Breast epithelium (tissue), 4 donors: ENCODE measurements around the gene ENAH. TPM values are rescaled to one million over a fixed set of nuclear protein-coding genes. Genes with fewer than 3 reads are reported as not detected.

ENCODE experiments used
- DNase-seq, 2 donors: peaks; one replicate each; pipeline ENCODE4 v3.0.0-alpha.2; 2019; ENCODE audit warnings: low spot score in 2 of 2
- H3K27ac ChIP-seq, 2 donors: fragments of 200-600 bp; sonication (generic) in 1 of 2; one replicate each; pipeline ENCODE4 v1.5.1; 2016 to 2019; ENCODE audit warnings: mild to moderate bottlenecking in 1 of 2
- H3K27me3 ChIP-seq, 2 donors: fragments of 200-600 bp; sonication (generic) in 1 of 2; one replicate each; pipeline versions ENCODE4 v1.5.1 to v1.6.0; 2017 to 2019; ENCODE audit warnings: control low read depth in 1 of 2, mild to moderate bottlenecking in 1 of 2
- H3K36me3 ChIP-seq: fragments of 200-600 bp; one replicate; pipeline ENCODE4 v1.5.1; 2019
- H3K4me1 ChIP-seq, 2 donors: fragments of 200-600 bp; sonication (generic); one replicate each; pipeline ENCODE4 v1.5.1; 2016 to 2019; ENCODE audit warnings: control low read depth in 1 of 2
- H3K4me3 ChIP-seq, 3 donors: fragments of 200-600 bp; sonication (generic); 1 replicate in 2 of 3; 2 replicates in 1 of 3; pipeline ENCODE4 v1.5.1; 2016 to 2019; ENCODE audit warnings: mild to moderate bottlenecking in 3 of 3, moderate library complexity in 2 of 3
- H3K9me3 ChIP-seq, 2 donors: fragments of 200-600 bp; sonication (generic) in 1 of 2; one replicate each; pipeline ENCODE4 v1.5.1; 2016 to 2019; ENCODE audit warnings: control low read depth in 1 of 2
- POLR2A ChIP-seq: fragments of 450-650 bp; IDR thresholded peaks from one replicate; pipeline ENCODE4 v1.6.1; 2016; ENCODE audit warnings: antibody characterized with exemption, mild to moderate bottlenecking, moderate library complexity
- POLR2AphosphoS5 ChIP-seq, 3 donors: sonication (generic); formaldehyde crosslinking; IDR thresholded peaks; one replicate each; pipeline ENCODE4 v1.6.1; 2017; ENCODE audit warnings: antibody characterized with exemption in 3 of 3
- intact Hi-C: fragments of 100-400 bp; cut with DNase I; formaldehyde crosslinking; loops from one replicate; pipeline ENCODE4 v1.15.1; 2023; ENCODE audit warnings: low total_unique reads
- total RNA-seq, 3 donors: library from RNA; depleted of rRNA; stranded (reverse); fragments of >200 nt; gene quantifications; one replicate each; pipeline ENCODE4 v1.1.0, GENCODE V29; 2016
- TF ChIP-seq, protein P1 (sequence below), 3 donors: fragments of 450-650 bp; IDR thresholded peaks; one replicate each; pipeline ENCODE4 v1.5.1; 2016 to 2017; ENCODE audit warnings: antibody characterized with exemption in 3 of 3, mild to moderate bottlenecking in 3 of 3, moderate library complexity in 3 of 3

Gene ENAH
- total RNA-seq, 3 donors from 2014 or later = 36.2 to 62.9 (median 48.2) TPM

DNA sequence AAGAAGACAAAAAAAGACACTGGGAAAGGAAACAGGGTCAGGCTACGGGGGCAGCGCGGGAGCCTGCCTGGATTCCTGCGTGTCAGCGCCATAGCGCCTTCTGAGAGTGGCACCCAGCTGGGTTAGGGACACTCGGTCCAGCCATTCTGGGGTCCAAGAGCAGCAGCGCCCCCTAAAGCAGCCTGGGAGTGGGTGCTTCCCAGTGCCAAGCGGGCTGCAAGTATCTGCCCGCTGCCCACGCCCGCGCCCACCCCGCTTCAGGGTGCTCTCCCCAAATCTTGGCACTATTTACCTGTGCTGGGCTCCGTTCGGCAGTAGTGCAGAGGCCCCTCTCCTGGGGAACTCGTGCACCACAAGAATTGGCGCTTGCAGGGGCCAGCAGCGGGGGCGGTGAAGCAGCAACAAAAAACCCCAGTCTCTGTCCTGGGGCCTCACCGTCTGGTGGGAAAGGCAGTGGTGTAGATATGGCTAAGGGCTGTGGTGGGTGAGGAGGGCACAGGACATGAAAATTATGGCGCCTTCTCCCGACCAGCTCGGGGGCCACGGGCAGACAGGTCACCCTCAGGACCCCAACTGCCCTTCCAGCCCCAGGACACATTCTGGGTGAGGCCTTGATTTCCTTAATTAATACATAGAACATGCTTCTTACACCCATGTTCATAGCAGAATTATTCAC lies 200.9 kb downstream of the ENAH start:
- H3K4me3 ChIP-seq = no peak overlapping the region
- no peaks in the 10 kb centered on the region for H3K4me1 ChIP-seq
- H3K27ac ChIP-seq = no peak overlapping the region
- no peak for DNase-seq
- intact Hi-C loops = no loop called here
- no peaks in the 10 kb centered on the region for H3K36me3 ChIP-seq
- no peaks in the 10 kb centered on the region for H3K27me3 ChIP-seq
- TF ChIP-seq POLR2AphosphoS5 (IDR thresholded peaks at IDR 0.05) (no peak), POLR2A (no peak)
- TF ChIP-seq, protein P1, sequence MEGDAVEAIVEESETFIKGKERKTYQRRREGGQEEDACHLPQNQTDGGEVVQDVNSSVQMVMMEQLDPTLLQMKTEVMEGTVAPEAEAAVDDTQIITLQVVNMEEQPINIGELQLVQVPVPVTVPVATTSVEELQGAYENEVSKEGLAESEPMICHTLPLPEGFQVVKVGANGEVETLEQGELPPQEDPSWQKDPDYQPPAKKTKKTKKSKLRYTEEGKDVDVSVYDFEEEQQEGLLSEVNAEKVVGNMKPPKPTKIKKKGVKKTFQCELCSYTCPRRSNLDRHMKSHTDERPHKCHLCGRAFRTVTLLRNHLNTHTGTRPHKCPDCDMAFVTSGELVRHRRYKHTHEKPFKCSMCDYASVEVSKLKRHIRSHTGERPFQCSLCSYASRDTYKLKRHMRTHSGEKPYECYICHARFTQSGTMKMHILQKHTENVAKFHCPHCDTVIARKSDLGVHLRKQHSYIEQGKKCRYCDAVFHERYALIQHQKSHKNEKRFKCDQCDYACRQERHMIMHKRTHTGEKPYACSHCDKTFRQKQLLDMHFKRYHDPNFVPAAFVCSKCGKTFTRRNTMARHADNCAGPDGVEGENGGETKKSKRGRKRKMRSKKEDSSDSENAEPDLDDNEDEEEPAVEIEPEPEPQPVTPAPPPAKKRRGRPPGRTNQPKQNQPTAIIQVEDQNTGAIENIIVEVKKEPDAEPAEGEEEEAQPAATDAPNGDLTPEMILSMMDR (IDR thresholded peaks at IDR 0.05) = no peak
- no peaks in the 10 kb centered on the region for H3K9me3 ChIP-seq

DNA sequence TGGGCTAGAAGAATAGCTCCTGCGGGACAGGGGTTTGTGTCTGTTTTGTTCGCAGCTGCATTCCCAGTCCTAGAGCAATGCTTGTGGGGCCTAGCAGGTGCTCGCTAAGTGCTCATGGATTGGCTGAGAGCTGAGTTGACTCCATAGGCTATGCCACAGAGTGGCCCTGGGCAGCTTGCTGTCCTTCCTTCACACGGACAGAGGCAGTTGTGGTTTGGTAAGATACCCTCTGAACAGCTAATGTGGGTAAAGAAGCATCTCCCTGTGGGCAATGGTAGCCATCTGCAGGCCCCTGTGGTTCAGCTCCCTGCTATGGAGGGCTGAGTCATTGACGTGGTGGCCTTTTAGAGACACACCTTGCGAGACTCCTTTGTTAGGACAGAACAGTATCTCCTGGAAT lies 201.6 kb downstream of the ENAH start:
- Histone ChIP-seq H3K27ac (no peak overlapping the region), H3K4me1 (peaks cover 2 to 3% of the 10 kb centered on the region in 2 donors)

DNA sequence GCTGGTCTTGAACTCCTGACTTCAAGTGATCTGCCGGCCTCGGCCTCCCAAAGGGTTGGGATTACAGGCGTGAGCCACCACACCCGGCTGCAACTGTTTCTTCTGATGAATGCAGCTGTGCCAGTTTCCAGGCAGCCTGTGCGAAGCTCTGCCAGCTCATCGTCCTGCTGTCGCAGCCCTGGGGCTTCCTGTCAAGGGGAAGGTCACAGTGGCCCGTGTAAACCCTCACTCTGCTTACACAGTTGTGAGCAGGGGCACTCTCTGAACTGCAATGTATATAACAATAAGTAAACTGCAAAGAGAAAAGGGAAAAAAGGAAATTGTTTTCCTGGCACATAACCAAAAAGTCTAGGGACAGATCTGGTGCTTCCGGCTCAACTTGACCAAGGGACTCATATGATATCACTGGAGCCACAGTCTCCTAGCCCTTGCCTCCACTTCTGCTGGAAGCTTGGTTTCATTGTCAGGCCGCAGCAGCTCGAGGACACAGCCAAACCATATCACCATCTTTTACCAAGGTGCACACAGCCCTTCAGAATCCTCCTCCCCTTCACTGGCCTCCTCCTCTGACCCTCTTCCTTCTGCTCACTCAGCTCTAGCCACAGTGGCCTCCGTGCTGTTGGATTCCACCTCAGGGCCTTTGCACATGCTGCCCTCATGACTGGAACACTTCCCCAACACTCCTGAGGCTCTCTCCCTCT lies 202.3 kb downstream of the ENAH start:
- Histone ChIP-seq H3K4me1 (peaks cover 5 to 8% of the 10 kb centered on the region in 2 donors), H3K9me3 (no peaks in the 10 kb centered on the region), H3K4me3 (no peak overlapping the region), H3K27ac (no peak overlapping the region), H3K36me3 (no peaks in the 10 kb centered on the region), H3K27me3 (no peaks in the 10 kb centered on the region)
- DNase-seq = no peak
- TF ChIP-seq POLR2AphosphoS5 (IDR thresholded peaks at IDR 0.05) (no peak), POLR2A (no peak)
- TF ChIP-seq, protein P1 (IDR thresholded peaks at IDR 0.05) = no peak
- intact Hi-C loops = no loop called here

More for the DNA sequence above, 201.6 kb downstream of the ENAH start:
- Histone ChIP-seq H3K27me3 (no peaks in the 10 kb centered on the region), H3K4me3 (no peak overlapping the region), H3K9me3 (no peaks in the 10 kb centered on the region), H3K36me3 (no peaks in the 10 kb centered on the region)
- TF ChIP-seq POLR2AphosphoS5 (IDR thresholded peaks at IDR 0.05) (no peak), POLR2A (no peak)
- TF ChIP-seq, protein P1 (IDR thresholded peaks at IDR 0.05) = no peak
- intact Hi-C loops = no loop called here
- DNase-seq = no peak

DNA sequence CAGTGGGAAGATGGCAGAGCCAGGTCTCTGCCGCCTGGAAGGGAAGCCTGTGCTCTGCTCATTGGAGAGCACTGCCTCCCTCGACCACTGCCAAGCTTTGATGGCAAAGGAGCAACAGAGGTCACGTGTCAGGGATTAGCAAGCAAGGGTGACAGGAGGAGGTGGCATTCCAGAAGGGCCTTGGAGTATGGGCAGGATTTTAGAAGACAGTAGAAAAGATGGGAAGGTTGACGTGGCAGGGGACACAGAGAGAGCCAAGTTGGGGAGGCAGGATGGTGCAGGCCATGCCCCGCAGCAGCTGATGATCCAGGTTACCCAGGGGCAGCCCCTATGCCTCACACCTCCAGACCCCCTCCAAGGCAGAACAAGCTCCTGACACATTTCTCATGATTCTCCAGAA lies 203.1 kb downstream of the ENAH start:
- H3K4me3 ChIP-seq = no peak overlapping the region
- H3K36me3 ChIP-seq = no peaks in the 10 kb centered on the region
- DNase-seq = no peak
- TF ChIP-seq, protein P1 (IDR thresholded peaks at IDR 0.05) = no peak
- TF ChIP-seq POLR2AphosphoS5 (IDR thresholded peaks at IDR 0.05) (no peak), POLR2A (no peak)
- peaks cover 5 to 8% of the 10 kb centered on the region in 2 donors for H3K4me1 ChIP-seq
- no peak overlapping the region for H3K27ac ChIP-seq
- no peaks in the 10 kb centered on the region for H3K9me3 ChIP-seq
- intact Hi-C loops = loop anchor here (5.0 kb wide), 1 partner anchor 382 kb away; no protein-coding TSS in a partner anchor
- no peaks in the 10 kb centered on the region for H3K27me3 ChIP-seq

DNA sequence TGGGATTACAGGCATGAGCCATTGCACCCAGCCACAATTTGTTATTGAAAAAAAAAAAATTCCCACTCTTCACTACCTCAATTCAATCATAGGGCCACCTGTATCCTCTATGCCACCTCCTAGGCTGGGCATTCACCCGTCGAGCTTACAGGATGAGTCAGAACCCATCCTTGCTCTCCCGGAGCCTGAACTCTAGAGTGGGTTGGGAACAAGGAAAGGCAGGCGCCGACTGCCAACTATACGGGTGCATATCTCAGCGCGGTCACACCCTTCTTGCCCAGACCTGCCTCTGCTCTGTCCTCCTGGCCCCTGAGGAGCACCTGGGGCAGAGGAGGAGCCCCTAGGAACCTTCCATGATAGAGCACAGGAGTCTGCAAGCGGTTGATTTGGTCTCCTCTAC lies 203.7 kb downstream of the ENAH start:
- DNase-seq = no peak
- TF ChIP-seq, protein P1 (IDR thresholded peaks at IDR 0.05) = no peak
- TF ChIP-seq POLR2AphosphoS5 (IDR thresholded peaks at IDR 0.05) = no peak
- TF ChIP-seq POLR2A = no peak
- intact Hi-C loops = loop anchor here (5.0 kb wide), 1 partner anchor 382 kb away; no protein-coding TSS in a partner anchor
- no peaks in the 10 kb centered on the region for H3K36me3 ChIP-seq
- no peak overlapping the region for H3K27ac ChIP-seq
- no peaks in the 10 kb centered on the region for H3K27me3 ChIP-seq
- H3K4me1 ChIP-seq = peaks cover 5 to 8% of the 10 kb centered on the region in 2 donors
- no peak overlapping the region for H3K4me3 ChIP-seq
- H3K9me3 ChIP-seq = no peaks in the 10 kb centered on the region
